Neural cell (in vitro differentiated cells): ENCODE measurements around the gene USP7.

Experiments used
- CTCF ChIP-seq: fragments of 450-650 bp; IDR thresholded peaks from 2 replicates; pipeline ENCODE4 v1.5.1; 2014; ENCODE audit warnings: antibody characterized with exemption, mild to moderate bottlenecking, moderate library complexity; ENCODE audit not compliant: poor library complexity, severe bottlenecking
- EZH2 ChIP-seq: fragments of 200-600, 300-800 bp; shearing (Covaris generic), sonication (generic); IDR thresholded peaks from 2 replicates; pipeline ENCODE4 v1.6.1; 2014; ENCODE audit warnings: antibody characterized with exemption, low read length, borderline replicate concordance, mild to moderate bottlenecking; ENCODE audit not compliant: insufficient read depth, poor library complexity, severe bottlenecking

- TF ChIP-seq EZH2: no peak
- no peak for TF ChIP-seq CTCF
Measured at GRCh38 chr16:8914098-8914497, 49.6 kb downstream of the USP7 start.
